GM18505 (cell line): ENCODE data around the gene NHS.
"Not testable (repeated sequence)": the region's sequence is repeated elsewhere in the genome, so short reads cannot be mapped to it uniquely, and the experiment has no call there.

Source experiments
- ATAC-seq: cut with Tn5 transposase; IDR thresholded peaks from one replicate; pipeline ENCODE4 v1.9.1; 2021; ENCODE audit not compliant: unreplicated experiment
- POLR2A ChIP-seq: IDR thresholded peaks from 4 replicates; pipeline ENCODE4 v1.6.1; 2011; ENCODE audit warnings: borderline replicate concordance; ENCODE audit not compliant: insufficient read depth, insufficient read length; ENCODE audit errors: extremely low read depth

Gene NHS

DNA sequence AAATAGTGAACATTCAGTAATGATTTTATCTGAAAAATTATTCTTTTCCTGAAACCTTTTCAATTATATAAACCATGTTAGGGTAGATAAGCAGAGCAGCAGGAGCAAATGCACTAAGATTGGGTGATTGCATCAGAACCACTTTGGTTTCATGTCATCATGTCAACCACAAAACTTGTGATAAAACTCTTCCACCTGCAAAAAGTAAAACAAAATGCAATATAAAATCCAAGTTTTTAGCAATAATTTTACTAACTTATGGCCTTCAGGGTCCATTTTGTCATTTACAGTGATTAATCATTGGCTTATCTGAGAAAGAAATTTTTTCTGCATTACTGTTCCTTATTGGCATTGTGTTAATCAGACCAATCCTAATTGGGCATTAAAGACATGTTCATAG is 42.4 kb downstream of the NHS start:
- ATAC-seq, result no peak
- TF ChIP-seq POLR2A, result no peak

DNA sequence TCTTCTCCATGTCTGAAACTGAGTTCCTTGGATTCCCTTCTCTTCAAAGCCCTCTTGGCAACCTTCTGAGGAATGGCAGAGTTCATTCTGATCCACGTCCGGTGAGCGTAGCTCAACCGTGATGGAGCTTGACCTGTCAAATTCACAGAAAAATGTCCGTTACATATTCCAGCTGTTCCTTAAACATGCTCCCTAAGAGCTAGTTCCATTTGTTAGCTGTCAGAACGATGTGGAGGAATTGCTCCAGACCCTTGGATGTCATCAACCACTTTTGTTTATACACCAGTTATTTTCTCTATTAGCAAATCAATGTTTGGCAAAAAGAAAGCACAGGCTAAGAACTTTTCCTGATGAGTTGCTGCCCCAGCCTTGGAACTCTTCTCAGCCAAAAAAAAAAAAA is 50.1 kb downstream of the NHS start:
- ATAC-seq, result no peak

DNA sequence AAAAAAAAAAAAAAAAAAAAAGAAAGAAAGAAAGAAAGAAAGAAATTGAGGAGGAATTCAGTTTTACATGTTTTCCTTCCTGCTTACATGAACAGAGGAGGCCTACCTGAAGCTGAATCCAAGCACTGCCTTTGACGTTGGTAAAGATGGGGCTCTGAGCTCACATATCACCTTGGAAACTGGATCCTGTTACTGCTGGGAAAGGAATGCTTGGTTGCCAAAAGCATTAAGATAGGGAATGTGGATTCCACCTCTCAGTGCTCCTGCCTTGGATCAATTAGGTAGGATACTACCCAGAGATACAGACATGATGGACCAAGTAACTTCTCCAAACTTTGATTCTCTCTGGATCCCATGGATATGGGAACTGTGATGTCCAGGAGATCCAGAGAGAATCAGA is 50.6 kb downstream of the NHS start:
- no peak for TF ChIP-seq POLR2A

More for the DNA sequence above, 50.1 kb downstream of the NHS start:
- TF ChIP-seq POLR2A, result no peak

DNA sequence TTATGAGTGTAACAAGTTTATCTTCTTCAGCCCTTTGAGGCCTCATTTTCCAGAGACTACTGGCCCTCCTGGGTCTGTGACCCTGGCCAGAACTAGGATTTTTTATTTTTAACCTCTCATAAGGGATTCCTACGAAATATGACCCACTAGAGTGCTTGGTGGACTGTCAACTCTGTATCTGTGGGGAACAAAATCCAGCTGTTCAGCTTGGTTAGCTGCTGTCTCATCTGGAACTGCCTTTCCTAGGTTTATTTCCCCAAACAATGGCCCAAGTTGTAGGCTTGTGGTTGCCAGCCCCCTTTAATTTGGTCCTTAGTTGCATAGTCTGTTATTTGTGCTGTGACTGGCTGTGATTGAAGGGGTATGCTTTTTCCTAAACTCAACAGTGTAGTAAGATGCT is 56.2 kb downstream of the NHS start:
- ATAC-seq, result no peak
- no peak for TF ChIP-seq POLR2A

More for the DNA sequence above, 50.6 kb downstream of the NHS start:
- ATAC-seq, result no peak

DNA sequence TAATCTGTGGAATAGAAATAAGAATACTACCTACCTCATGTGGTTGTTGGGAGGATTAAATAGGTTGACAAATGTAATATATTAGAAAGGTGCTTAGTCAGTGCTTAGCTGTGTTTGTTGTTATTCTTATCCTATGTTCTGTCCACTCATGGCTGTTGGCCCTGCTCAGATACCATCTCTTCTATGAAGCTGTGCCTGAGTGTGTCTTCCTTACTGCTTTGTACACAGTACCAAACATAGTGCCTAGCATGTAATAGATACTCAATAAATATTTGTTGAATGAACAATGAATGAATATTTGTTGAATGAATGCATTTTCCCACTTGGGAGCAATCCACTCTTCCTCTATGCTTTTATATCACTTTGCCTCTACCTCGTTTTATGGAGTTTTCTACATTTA is 57.2 kb downstream of the NHS start:
- no peak for TF ChIP-seq POLR2A
- ATAC-seq, result no peak

DNA sequence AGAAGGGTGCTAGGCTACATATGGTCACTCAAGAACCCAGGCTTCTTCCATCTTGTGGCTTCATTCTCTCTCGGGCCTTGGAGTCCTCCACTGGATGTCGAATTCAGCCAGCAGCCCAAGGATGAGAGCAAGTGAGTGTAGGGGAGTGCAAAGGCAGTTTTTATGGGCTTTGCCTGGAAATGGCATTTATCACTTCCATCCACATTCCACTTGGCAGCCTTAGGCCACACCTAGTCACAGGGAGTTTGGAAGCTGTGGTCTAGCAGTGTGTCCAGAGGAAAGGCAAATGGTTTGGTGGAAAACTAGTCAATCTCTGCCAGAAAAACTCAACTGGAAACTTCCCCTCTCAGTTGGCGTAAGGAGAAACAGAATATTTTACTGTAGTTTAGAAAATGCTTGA is 59.0 kb downstream of the NHS start:
- no peak for ATAC-seq
- TF ChIP-seq POLR2A, result no peak

DNA sequence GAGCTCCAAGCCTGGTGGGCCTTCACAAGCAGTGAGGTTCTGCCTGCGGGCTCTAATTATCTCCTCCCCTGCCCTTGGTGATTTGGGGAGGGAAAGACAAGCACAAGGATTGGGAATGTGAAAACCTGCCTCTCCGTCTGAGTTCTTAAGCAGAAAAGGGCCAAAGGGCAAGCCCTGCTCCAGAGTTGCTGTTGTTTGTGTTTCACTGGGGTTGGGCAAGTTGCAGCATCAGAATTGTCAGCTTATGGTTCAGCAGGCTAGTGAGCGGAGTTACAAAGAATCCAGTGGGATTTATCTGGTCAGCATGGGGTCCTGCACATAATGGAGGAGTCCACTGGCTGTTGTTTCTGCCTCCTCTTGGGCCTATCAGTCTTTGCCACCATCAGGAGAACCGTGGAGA is 60.5 kb downstream of the NHS start:
- TF ChIP-seq POLR2A, result no peak
- ATAC-seq, result no peak

DNA sequence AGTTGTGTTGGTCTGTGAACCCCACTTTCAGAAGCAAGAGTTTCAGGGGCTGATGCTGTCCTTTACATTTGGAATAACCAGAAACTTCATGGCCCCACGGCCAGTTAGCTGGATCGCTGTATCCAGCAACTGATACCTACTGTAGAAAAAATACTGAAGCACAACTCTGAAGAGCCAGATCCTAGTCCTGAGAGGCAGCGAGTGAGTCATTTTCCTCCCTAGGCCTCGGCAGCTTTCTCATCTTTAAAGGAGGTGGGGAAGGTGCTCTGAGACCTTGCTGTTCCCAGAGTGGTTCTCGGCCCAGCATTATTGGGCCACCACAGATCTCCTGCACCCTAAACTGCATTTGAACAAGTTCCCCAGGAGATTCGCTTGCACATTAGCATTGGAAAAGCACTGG is 63.2 kb downstream of the NHS start:
- ATAC-seq, result no peak
- no peak for TF ChIP-seq POLR2A

DNA sequence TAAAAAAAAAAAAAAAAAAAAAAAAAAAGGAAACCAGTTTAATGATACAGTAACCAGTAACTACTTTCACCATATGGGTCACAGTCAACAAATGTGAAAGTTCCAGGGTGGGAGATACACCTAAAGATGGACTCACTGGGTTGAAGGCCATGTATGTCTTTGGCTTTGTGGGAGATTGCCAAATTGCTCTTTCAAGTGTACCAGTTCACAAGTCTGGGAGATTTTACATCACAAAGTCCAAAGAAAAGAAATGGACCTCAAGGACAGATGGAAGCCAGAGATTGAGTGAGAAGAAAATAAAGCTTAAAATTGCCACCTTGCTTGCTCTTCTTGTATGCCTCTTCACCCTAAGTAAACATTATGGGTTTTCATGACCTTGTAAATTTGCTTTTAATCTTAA is 65.3 kb downstream of the NHS start:
- no peak for ATAC-seq
- TF ChIP-seq POLR2A, result no peak

DNA sequence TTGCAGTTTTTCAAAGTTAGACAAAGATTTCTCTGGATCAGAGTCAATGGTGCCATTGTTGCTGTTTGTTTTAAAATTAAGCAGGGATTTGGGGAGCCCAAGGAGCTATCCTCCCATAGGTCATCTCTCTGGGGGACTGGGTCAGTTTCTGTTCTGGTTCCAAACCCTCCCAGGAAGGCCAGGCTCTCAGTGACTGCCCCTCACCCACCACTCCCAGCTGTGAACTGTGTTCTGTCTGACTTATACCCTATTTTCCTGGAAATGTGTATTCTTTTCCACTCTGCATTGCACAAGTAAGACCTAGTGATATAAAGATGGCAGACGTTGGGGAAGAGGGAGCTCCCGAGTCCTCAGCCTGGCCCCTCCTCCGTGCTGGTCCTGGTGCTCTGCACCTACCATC is 65.8 kb downstream of the NHS start:
- TF ChIP-seq POLR2A, result no peak
- ATAC-seq, result no peak

DNA sequence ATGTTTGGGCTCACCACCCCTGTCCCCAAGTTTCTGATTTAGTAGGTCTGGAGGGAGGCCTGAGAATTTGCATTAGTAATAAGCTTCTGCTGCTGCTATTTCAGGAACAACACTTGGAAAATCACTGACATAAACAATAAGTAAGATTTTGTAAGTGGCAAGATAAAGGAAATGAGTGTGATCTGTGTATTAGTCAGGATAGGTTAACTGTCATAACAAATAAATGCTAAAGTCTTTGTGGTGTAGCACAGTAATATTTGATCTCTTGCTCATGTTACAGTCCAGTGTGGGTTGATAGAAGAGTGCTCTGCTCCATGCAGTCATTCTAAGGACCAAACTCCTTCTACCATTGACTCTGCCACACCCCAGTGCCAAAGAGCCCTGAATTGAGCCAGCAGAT is 67.0 kb downstream of the NHS start:
- ATAC-seq, result no peak
- no peak for TF ChIP-seq POLR2A

DNA sequence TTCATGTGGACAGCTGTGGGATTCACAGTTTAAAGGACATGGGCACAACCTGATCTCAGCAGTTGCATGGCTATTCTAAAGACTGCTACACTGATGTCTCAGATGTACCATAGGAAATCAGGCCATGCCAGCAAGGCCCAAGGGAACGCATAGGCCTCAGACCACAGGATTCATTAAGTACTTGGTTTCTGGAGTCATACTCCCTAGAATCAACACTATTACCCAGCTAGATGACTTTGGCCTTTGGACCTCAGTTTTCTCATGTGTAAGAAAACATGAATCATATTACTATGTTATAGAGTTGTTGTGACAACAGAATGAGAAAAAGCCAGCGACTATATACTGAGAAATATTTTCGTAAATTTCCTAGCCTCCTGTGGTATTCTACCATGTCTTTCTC is 67.9 kb downstream of the NHS start:
- no peak for ATAC-seq
- no peak for TF ChIP-seq POLR2A

DNA sequence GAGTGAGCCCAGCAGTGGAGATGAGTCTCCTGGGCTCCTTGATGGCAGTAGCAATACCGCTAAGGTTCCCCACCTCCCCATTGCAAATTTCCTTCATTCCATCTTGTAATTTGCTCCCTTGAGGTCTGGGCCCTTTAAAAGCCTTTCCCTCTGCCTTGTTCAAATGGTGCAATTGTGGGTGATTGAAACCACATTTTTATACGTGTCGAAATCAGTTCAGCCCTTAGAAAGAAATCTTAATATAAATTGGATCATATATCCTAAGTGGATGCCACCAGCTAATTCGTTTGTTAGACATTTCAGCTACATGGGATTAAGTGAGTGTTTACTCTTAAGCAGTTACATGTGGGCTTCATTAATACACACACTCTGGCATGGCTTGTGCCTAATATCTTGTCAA is 68.6 kb downstream of the NHS start:
- ATAC-seq, result no peak
- TF ChIP-seq POLR2A, result no peak

DNA sequence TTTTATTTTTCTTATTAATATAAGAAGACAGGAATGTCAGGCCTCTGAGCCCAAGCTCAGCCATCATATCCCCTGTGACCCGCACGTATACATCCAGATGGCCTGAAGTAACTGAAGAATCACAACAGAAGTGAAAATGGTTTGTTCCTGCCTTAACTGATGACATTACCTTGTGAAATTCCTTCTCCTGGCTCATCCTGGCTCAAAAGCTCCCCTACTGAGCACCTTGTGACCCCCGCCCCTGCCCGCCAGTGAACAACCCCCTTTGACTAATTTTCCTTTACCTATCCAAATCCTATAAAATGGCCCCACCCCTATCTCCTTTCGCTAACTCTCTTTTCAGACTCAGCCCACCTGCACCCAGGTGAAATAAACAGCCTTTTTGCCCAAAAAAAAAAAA is 71.3 kb downstream of the NHS start:
- ATAC-seq, result not testable (repeated sequence)

DNA sequence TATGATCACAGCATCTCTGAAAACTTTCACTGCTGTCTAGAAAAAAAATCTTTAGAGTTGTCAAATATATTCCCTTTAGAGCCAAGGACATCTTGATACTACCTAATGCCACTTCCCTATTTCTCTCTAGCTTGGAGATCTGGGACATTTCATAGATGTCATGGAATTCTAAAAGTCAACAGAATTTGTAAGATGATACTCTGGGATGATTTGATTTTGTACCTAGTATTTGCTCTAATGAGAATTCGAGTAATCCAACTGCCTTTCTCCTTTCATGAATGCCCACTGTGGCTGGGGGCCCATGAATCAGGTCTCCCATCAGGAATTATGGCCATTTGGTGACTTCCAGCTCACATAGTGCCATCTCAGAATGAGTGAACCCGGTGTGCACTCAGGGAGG is 73.2 kb downstream of the NHS start:
- TF ChIP-seq POLR2A, result no peak
- no peak for ATAC-seq

DNA sequence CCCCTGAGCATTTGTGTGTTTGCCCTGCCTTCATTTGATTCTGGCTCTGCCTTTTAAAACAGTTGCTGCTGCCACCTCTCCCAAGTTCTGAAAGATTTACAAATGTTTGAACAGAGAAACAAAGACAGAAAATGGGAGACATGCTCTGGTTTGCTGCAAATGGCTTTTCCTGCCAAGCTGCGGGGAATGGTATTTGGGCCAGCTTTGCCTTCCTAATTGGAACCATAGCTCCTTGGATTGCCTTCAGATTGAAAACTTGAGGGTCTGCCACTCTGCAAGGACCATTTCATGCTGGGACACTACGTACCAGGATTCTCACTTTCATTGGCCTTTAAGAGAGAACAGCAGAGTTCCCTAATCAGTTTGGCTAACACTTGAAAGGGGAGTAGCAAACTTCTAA is 74.9 kb downstream of the NHS start:
- no peak for ATAC-seq
- no peak for TF ChIP-seq POLR2A

DNA sequence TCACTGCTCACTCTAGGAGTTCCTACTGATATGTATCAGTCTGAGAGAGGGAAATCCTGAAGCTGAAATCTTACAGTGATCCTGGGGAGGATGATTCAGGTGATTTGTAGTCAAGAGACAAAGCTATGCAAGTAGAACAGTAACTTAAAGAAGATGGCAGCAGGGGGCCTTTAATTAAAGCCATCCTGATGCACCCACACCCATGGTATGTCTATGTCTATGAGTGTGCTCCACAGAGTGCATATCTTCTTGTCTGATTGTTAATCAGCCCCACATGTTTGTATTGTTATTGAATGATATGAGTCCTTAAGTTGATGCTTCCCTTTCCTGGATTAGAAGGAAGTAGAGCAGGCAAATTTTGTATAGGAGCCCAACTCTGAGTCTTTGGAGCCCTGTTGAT is 78.8 kb downstream of the NHS start:
- ATAC-seq, result no peak
- TF ChIP-seq POLR2A, result no peak

DNA sequence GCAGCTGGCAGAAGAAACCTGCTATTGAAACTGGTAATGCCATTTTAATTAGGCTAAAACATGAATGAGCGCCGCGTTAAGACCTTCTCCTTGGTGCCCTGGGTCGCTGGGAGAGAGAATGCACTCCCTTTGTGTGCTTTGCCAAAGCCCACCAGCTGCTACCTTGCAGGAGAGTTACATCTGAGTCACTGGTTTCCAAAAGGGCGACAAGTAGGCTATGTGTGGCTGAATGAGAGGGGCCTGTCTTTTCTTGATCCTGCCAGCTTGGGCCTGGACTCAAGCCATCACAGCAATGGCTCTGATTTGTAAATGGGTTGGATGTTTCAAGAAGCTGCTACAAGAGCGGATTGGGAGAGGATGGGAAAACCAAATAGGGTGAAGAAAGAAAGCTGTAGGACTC is 81.5 kb downstream of the NHS start:
- TF ChIP-seq POLR2A, result no peak
- ATAC-seq, result no peak
